Measurements from ENCODE around the gene BSN.

BSN gene

DNA sequence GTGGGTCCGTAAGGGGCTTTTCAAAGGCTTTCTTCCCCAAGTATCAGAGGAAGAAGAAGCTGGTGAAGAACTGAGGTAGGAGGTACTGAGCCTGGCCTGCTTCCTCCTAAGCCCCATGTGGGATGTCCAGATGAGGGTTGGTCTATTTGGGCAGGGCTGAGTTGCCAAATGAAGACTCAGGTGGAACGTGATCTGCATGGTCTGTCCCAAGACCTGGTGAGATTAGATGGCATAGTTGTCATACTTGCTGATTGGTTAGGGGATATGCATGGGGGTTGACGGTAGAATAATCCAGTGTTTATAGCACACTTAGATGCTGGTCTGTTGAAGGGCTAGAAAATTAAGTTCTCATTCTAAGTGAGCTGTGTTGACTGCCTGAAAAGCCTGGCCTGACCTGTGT, 36.3 kb upstream of the BSN start:
- TF ChIP-seq, protein P1, sequence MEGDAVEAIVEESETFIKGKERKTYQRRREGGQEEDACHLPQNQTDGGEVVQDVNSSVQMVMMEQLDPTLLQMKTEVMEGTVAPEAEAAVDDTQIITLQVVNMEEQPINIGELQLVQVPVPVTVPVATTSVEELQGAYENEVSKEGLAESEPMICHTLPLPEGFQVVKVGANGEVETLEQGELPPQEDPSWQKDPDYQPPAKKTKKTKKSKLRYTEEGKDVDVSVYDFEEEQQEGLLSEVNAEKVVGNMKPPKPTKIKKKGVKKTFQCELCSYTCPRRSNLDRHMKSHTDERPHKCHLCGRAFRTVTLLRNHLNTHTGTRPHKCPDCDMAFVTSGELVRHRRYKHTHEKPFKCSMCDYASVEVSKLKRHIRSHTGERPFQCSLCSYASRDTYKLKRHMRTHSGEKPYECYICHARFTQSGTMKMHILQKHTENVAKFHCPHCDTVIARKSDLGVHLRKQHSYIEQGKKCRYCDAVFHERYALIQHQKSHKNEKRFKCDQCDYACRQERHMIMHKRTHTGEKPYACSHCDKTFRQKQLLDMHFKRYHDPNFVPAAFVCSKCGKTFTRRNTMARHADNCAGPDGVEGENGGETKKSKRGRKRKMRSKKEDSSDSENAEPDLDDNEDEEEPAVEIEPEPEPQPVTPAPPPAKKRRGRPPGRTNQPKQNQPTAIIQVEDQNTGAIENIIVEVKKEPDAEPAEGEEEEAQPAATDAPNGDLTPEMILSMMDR (IDR thresholded peaks at IDR 0.05; ENCODE audit: borderline replicate concordance, insufficient read depth, low read depth, low read length): no peak
- H3K4me3 ChIP-seq (ENCODE audit: low read depth, low read length): no peak overlapping the region

DNA sequence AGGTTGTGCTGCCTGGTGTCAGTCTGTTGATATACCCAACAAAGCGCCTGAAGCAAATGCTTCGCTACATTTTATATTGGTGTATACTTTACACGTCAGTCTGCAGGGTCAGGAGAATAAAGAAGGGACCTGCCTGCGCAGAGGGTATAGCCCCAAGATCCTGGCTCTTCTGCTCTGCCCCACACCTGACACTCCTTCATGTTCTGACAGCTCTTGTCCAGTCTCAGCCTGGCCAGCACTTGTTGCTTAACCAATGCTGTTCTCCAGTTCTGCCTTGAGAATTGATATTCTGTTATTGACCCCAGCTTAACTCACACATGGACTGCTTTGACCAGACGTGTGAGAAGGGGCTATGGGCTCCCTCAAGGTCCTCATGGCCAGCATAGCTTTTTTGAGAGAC, 35.8 kb upstream of the BSN start:
- H3K4me3 ChIP-seq (ENCODE audit: low read depth, low read length): no peak overlapping the region
- TF ChIP-seq, protein P1 (IDR thresholded peaks at IDR 0.05; ENCODE audit: borderline replicate concordance, insufficient read depth, low read depth, low read length): no peak

DNA sequence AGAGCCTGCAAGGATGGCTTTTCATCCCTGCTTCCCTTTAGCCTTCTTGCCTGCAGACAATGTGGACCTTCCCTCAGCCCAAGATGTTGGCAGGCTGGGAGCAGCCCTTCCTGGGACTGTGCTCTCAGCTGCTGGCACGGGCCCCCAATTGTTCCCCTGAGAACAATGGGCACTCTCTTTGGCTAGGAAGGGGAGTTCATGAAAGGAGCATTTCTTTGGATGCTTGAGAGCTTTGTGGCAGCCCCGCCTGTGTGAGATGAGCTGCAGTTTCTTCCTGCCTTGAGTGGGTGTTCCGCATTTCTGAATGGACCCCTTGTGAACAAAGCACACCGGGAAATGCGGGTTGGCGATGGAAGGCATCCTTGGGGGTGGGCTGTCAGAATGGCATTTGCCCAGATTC, 35.0 kb upstream of the BSN start:
- TF ChIP-seq, protein P1 (IDR thresholded peaks at IDR 0.05; ENCODE audit: borderline replicate concordance, insufficient read depth, low read depth, low read length): no peak
- no peak overlapping the region for H3K4me3 ChIP-seq (ENCODE audit: low read depth, low read length)

DNA sequence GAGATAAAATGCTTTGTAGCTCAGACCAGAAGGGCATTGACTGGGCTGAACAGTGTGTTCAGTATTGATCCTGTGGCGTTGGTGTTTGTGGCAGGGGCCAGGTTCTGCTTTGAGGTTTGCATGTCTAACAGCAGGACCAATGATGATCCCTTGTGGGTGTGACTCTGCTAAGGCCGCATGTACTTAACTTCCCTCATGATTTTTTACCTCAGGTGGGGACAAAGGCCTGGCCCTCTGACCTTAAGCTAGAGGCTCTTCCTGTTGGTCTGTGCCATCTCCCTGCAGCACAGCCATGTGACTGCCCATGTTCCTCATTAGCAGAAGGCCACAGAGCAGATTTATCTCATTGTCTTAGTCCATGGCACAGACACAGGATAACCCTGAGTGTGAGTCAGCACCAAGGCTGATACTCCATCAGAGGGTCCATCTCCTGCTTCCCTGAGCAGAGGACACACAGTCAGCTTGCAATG, 34.3 kb upstream of the BSN start:
- H3K4me3 ChIP-seq (ENCODE audit: low read depth, low read length): no peak overlapping the region
- TF ChIP-seq, protein P1 (IDR thresholded peaks at IDR 0.05; ENCODE audit: borderline replicate concordance, insufficient read depth, low read depth, low read length): no peak

DNA sequence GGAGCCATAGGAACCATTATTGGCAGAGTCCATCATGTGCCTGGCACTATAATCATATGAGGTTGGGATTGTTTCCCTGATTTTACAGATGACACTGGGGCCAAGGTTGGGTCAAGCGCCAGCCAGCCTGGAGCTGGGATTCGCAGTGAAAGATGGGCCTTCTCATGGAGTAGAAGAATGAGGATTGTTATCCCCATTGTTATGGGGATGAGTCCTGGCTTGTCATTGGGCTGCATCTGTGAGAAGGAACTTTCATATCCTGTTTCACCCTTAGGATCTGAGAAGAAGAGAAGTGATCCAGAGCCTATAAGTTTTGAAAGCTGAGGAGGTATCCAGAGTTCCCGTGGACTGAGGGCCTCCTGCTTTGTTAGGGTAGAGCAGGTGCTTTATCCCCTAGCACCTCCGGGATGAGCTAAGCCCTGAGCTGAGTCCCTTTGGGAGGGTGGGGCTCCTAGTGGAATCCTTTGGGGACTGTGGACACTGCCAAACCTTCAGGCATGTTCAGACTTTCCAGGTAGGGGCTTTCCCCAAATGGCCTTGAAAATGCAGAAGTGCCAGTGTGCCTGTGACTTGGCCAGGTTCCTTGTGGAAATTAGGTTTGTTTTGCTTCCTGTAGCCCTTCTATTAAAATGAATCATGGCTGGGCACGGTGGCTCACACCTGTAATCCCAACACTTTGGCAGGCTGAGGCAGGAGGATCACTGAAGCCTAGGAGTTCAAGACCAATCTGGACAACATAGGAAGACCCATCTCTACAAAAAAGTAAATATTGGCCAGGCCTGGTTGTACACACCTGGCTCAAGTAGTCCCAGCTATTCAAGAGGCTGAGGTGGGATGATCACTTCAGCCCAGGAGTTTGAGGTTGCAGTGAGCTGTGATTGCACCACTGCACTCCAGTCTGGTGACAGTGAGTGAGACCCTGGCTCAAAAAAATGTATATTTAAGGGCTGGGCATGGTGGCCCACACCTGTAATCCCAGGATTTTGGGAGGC, 30.2 kb upstream of the BSN start:
- H3K4me3 ChIP-seq (ENCODE audit: low read depth, low read length): no peak overlapping the region
- TF ChIP-seq, protein P1 (IDR thresholded peaks at IDR 0.05; ENCODE audit: borderline replicate concordance, insufficient read depth, low read depth, low read length): no peak

DNA sequence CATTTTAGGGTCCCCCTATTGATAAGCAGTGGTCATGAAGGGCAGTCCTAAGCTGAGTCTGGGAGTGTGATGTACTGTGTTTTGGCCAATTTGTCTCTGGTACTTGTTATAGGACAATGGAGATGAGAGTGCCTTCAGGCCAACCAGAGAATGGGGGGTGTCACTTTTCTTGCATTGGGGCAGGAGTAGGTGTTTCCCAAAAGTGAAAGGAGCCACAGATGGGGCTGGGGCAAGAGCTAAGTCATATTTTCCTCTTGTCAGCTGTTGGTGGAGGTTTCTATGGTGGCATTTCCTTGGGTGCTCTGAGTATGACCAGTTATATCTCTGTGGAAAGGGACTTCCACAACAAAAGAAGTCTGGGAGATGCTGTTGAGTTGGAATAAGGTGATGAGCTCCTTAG, 24.7 kb upstream of the BSN start:
- no peak overlapping the region for H3K4me3 ChIP-seq (ENCODE audit: low read depth, low read length)
- TF ChIP-seq, protein P1 (IDR thresholded peaks at IDR 0.05; ENCODE audit: borderline replicate concordance, insufficient read depth, low read depth, low read length): no peak

DNA sequence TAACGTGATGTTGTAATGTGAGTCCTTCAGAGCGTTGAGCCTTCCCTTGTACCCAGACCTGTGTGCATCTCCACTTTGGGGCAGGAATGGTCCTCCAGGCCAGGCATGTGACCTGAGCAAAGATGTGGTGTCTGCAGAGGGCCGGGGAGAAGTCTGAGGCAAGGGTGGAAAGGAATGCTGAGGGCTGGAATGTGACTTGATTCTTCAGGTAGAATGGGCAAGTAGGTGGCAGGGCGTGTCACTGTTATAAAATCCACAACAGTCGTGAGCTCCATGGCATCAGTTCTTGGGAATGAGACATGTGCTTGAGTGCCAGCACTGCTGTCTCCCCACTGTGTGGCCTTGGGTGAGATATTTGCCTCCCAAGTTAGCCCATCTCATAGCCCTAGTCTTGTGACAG, 24.0 kb upstream of the BSN start:
- TF ChIP-seq, protein P1 (IDR thresholded peaks at IDR 0.05; ENCODE audit: borderline replicate concordance, insufficient read depth, low read depth, low read length): no peak
- no peak overlapping the region for H3K4me3 ChIP-seq (ENCODE audit: low read depth, low read length)
